ENCODE results near the gene HCRTR1.

- TF ChIP-seq, protein P1, sequence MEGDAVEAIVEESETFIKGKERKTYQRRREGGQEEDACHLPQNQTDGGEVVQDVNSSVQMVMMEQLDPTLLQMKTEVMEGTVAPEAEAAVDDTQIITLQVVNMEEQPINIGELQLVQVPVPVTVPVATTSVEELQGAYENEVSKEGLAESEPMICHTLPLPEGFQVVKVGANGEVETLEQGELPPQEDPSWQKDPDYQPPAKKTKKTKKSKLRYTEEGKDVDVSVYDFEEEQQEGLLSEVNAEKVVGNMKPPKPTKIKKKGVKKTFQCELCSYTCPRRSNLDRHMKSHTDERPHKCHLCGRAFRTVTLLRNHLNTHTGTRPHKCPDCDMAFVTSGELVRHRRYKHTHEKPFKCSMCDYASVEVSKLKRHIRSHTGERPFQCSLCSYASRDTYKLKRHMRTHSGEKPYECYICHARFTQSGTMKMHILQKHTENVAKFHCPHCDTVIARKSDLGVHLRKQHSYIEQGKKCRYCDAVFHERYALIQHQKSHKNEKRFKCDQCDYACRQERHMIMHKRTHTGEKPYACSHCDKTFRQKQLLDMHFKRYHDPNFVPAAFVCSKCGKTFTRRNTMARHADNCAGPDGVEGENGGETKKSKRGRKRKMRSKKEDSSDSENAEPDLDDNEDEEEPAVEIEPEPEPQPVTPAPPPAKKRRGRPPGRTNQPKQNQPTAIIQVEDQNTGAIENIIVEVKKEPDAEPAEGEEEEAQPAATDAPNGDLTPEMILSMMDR (IDR thresholded peaks at IDR 0.05): no peak
- no peak for TF ChIP-seq POLR2A (IDR thresholded peaks at IDR 0.05)
These were observed 25.9 kb upstream of the HCRTR1 start for GRCh38 chr1:31591425-31592093.

Data from body of pancreas (tissue), 4 donors.